ENCODE data around the gene NDUFB8.

The NDUFB8 gene

GRCh38 chr10:100506596-100507356 lies 22.9 kb downstream of the NDUFB8 start:
- no peak for DNase-seq

- no peak for DNase-seq
Measured at GRCh38 chr10:100505164-100505563, 24.5 kb downstream of the NDUFB8 start.

- no peak for DNase-seq
Measured at GRCh38 chr10:100504096-100504495, 25.6 kb downstream of the NDUFB8 start.

GRCh38 chr10:100502926-100503494 lies 26.7 kb downstream of the NDUFB8 start:
- DNase-seq: no peak

- no peak for DNase-seq
Measured at GRCh38 chr10:100501423-100501822, 28.2 kb downstream of the NDUFB8 start.

- DNase-seq: no peak
Measured at GRCh38 chr10:100498059-100498458, 31.6 kb downstream of the NDUFB8 start.

- DNase-seq: no peak
Measured at GRCh38 chr10:100496567-100496966, 33.1 kb downstream of the NDUFB8 start.

- DNase-seq: no peak
Measured at GRCh38 chr10:100490531-100490930, 39.1 kb downstream of the NDUFB8 start.

- no peak for DNase-seq
Measured at GRCh38 chr10:100489396-100489795, 40.3 kb downstream of the NDUFB8 start.

GRCh38 chr10:100487529-100487928 lies 42.1 kb downstream of the NDUFB8 start:
- DNase-seq: no peak

- DNase-seq: no peak
Measured at GRCh38 chr10:100485801-100486495, 43.7 kb downstream of the NDUFB8 start.

GRCh38 chr10:100485366-100485765 lies 44.3 kb downstream of the NDUFB8 start:
- no peak for DNase-seq

- no peak for DNase-seq
Measured at GRCh38 chr10:100483876-100484666, 45.6 kb downstream of the NDUFB8 start.

- no peak for DNase-seq
Measured at GRCh38 chr10:100482834-100483185, 46.9 kb downstream of the NDUFB8 start.

GRCh38 chr10:100482181-100482833 lies 47.4 kb downstream of the NDUFB8 start:
- peak; percentile 67 to 68 for DNase-seq

GRCh38 chr10:100481462-100482081 lies 48.1 kb downstream of the NDUFB8 start:
- peak; percentile 93 to 96 for DNase-seq

- no peak for DNase-seq
Measured at GRCh38 chr10:100480002-100480401, 49.7 kb downstream of the NDUFB8 start.

GRCh38 chr10:100479037-100479436 lies 50.6 kb downstream of the NDUFB8 start:
- DNase-seq: no peak

- no peak for DNase-seq
Measured at GRCh38 chr10:100477970-100478369, 51.7 kb downstream of the NDUFB8 start.
